ENCODE data around the gene TMEM132A. TPM values are rescaled to one million over a fixed set of nuclear protein-coding genes. Genes with fewer than 3 reads are reported as not detected.

The TMEM132A gene
- polyA plus RNA-seq, 1 of the 3 experiments (the other 2 are of a cell fraction), result 66.9 TPM

- H3K27me3 ChIP-seq (ENCODE audit: insufficient read depth), result no peaks in the 10 kb centered on the region
- H3F3A ChIP-seq (replicated peaks; ENCODE audit: insufficient read depth), result no peaks in the 10 kb centered on the region
- WGBS (ENCODE audit: low lambda C conversion rate), result 100% methylated on average over 1 of the region's 1 CpG
- peaks cover 44% of the 10 kb centered on the region for H3K79me2 ChIP-seq (ENCODE audit: insufficient read depth)
- no peak overlapping the region for H3K9ac ChIP-seq
- ChIA-PET CTCF (interaction anchor here (1.0 to 2.2 kb wide), 3 partner anchors 14 to 271 kb away, joined by 3 to 7 read pairs (median 6); no protein-coding TSS in a partner anchor), POLR2A (no interaction called here)
- H3K9me3 ChIP-seq, result no peaks in the 10 kb centered on the region
- H4K20me1 ChIP-seq (ENCODE audit: insufficient read depth), result no peaks in the 10 kb centered on the region; the same call in 1 of the 2 replicates
- DNase-seq, result no peak
- no peak overlapping the region for H3K4me3 ChIP-seq (ENCODE audit: low read depth in 2 of 2, low read length in 1 of 2)
- no peak overlapping the region for H2AFZ ChIP-seq (ENCODE audit: low read depth)
- H3K9me2 ChIP-seq, result no peaks in the 10 kb centered on the region
- TF ChIP-seq NRF1 (IDR thresholded peaks at IDR 0.05; ENCODE audit: low read depth, low read length) (no peak), FOSL2 (IDR thresholded peaks at IDR 0.05; ENCODE audit: borderline replicate concordance, low read depth) (no peak), RCOR1 (IDR thresholded peaks at IDR 0.05; ENCODE audit: low read length) (no peak), RAD21 (IDR thresholded peaks at IDR 0.05; ENCODE audit: low read length) (no peak), FOXM1 (IDR thresholded peaks at IDR 0.05; ENCODE audit: low read depth) (no peak), MXI1 (IDR thresholded peaks at IDR 0.05; ENCODE audit: low read depth, low read length) (no peak), GATA2 (CRISPR knock-in tag; IDR thresholded peaks at IDR 0.05) (no peak), EZH2phosphoT487 (IDR thresholded peaks at IDR 0.05; ENCODE audit: borderline replicate concordance, low read depth) (no peak), REST (IDR thresholded peaks at IDR 0.05; ENCODE audit: low read depth, low read length) (no peak), RFX5 (IDR thresholded peaks at IDR 0.05; ENCODE audit: low read length) (no peak)
- TF ChIP-seq, protein P1, sequence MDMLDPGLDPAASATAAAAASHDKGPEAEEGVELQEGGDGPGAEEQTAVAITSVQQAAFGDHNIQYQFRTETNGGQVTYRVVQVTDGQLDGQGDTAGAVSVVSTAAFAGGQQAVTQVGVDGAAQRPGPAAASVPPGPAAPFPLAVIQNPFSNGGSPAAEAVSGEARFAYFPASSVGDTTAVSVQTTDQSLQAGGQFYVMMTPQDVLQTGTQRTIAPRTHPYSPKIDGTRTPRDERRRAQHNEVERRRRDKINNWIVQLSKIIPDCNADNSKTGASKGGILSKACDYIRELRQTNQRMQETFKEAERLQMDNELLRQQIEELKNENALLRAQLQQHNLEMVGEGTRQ (IDR thresholded peaks at IDR 0.05; ENCODE audit: borderline replicate concordance, low read depth, low read length), result no peak
- TF ChIP-seq, protein P2, sequence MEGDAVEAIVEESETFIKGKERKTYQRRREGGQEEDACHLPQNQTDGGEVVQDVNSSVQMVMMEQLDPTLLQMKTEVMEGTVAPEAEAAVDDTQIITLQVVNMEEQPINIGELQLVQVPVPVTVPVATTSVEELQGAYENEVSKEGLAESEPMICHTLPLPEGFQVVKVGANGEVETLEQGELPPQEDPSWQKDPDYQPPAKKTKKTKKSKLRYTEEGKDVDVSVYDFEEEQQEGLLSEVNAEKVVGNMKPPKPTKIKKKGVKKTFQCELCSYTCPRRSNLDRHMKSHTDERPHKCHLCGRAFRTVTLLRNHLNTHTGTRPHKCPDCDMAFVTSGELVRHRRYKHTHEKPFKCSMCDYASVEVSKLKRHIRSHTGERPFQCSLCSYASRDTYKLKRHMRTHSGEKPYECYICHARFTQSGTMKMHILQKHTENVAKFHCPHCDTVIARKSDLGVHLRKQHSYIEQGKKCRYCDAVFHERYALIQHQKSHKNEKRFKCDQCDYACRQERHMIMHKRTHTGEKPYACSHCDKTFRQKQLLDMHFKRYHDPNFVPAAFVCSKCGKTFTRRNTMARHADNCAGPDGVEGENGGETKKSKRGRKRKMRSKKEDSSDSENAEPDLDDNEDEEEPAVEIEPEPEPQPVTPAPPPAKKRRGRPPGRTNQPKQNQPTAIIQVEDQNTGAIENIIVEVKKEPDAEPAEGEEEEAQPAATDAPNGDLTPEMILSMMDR (IDR thresholded peaks at IDR 0.05), result no peak
- peaks cover 14 to 20% of the 10 kb centered on the region in 2 experiments; a peak in 2 of 4 replicates for H3K4me1 ChIP-seq (ENCODE audit: control insufficient read depth in 1 of 2, insufficient read depth in 2 of 2, low read depth in 1 of 2, low read length in 1 of 2)
- no peak overlapping the region for H3K4me2 ChIP-seq
- H3K36me3 ChIP-seq (replicated peaks in 1 of 2; ENCODE audit: control insufficient read depth in 1 of 2, insufficient read depth in 2 of 2, low read length in 1 of 2), result peaks cover 6 to 22% of the 10 kb centered on the region in 2 experiments
- H3K27ac ChIP-seq (ENCODE audit: low read depth in 2 of 2, low read length in 1 of 2), result no peak overlapping the region
These were observed 7.0 kb upstream of the TMEM132A start for GRCh38 chr11:60917267-60917666.
